SK-N-SH treated with all-trans-retinoic acid at 6 μM for 48 hours (cell line): Measurements from ENCODE around the gene VOPP1.

Experiments used
- TCF4 ChIP-seq: fragments of 250-450 bp; sonication (Bioruptor Pico); IDR thresholded peaks from 2 replicates; pipeline ENCODE4 v1.8.0; 2021; ENCODE audit warnings: mild to moderate bottlenecking, moderate library complexity, borderline replicate concordance
- ZNF70 ChIP-seq: fragments of 450-650 bp; formaldehyde crosslinking; IDR thresholded peaks from 2 replicates; pipeline ENCODE4 v1.5.0; 2020; ENCODE audit warnings: mild to moderate bottlenecking, moderate library complexity

GRCh38 chr7:55469271-55469681 lies 103.0 kb downstream of the VOPP1 start:
- TF ChIP-seq TCF4 (CRISPR knock-in tag) (no peak), ZNF70 (CRISPR knock-in tag) (no peak)
